NCI-H1930 (cell line): ENCODE measurements around the gene RALGAPA2.

ENCODE experiments used
- DNase-seq, 2 experiments: peaks; one replicate each; lab custom pipeline; 2025; lab: John Stamatoyannopoulos, UW

The RALGAPA2 gene

DNA sequence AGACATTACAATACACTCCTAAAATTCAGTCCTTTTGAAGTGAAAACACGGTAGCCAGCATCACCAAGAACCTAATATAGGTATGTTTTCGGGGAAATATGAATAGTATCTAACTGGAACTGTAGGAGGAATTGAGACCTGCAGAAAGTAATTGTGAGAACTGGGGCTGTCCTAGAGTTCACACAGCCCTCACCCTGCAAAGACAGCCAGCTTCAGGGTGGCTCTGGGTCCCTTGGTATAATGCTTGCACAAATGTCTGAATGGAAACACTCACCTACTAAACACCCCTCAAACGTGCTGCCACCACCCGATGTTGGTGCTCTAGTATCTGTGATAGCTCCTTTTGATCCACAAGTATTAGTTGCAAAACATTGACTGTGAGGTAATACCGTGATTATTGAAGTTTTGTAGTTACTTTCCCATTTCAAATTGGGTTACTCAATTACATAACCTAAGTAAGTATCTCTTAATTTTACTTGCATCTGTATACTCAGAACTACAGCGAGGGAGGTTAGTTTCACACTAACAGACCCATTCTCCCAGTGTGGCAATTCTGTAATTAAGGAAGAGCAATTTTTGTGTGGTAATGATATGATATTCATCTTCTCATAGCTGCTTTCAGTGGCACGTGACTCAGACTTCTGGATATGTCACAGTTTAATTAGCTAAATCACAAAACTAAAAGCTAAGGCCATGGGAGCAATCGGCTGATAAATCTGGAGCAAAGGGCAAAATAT is 215.0 kb downstream of the RALGAPA2 start:
- no peak for DNase-seq

DNA sequence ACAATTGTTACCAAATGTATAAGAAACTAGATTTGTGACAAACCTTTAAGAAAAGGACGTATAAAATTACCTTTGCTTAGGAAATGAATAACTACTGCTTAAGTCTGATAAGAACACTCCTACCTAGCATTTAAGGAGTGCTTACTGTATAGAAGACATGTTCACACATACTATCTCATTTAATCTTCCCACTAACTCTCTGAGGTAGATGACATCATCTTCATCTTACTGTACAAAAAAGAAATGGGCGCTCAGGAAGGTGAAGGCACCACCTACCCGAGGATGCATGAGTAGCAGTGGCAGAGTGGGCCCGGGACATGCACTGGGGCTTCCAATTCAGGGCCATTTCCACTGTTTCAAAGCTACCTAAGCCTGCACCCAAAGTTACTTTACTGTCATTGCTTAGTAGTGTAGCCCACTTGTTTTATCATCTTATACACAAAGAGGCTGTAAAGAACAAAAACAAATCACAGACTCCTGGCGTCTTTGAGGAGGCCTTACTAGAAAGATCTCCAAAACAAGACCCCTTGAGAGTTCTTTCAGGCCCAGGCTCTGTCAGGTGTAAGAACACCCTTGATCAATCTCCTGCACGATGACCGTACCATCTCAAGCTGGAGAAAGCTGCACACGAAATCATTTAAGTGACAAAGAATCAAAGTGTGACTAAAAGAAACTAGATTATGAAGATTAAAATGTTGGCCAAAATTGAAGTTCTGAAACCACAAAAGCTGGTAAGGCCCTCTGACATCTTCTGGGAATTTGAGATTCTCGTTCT is 216.5 kb downstream of the RALGAPA2 start:
- DNase-seq: no peak

GRCh38 chr20:20493701-20494100 is 218.7 kb downstream of the RALGAPA2 start:
- no peak for DNase-seq

GRCh38 chr20:20492521-20493332 is 219.7 kb downstream of the RALGAPA2 start:
- peak; percentile 96 to 97 for DNase-seq

GRCh38 chr20:20491784-20492264 is 220.6 kb downstream of the RALGAPA2 start:
- DNase-seq: no peak

DNA sequence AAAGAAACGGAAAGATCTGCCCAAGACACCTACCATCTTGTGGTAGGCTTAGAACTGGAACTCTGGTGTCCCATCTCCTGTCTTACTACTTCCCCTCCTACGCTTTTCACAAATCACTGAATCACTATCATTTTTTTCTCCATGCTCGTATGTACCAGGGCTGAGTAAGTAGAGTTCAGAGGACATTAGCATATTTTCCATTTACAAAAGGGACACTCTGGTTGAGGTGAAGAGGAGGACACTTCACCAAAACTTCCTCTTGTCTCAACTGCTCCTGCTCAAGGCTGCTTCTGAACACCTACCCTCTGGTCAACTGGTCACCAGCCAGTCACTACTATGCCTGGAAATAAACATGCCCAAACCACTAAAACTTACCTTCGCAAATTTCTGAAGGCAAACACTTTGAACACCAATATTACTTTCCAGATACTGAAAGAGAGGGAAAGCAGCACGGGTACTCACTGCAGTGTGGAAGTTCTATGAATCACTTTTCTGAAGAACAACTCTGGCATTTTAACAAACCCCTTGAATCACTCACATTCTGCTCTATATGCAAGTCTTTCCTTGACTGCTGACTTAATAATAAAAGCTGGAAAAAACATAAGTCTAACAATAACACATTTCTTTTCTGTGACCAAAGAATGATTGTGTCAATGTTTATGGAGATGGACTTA is 221.2 kb downstream of the RALGAPA2 start:
- DNase-seq: no peak

DNA sequence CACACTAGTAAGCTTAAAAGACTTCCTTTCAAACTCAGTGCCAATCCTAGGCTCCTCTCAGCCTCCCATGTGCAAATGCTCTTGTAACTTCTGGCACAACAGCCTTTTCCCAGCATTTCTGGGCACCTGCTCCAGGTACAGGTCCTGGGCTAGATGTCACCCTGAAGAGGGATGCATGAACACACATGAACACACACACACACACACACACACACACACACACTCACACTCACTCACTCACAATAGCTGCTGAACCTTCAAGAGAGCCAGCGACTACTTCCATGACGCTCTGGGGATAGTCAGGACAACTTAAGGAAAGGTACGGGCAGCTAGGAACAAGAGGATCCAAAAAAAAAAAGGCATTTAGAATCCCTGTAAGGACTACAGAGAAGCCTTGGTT is 221.8 kb downstream of the RALGAPA2 start:
- no peak for DNase-seq

DNA sequence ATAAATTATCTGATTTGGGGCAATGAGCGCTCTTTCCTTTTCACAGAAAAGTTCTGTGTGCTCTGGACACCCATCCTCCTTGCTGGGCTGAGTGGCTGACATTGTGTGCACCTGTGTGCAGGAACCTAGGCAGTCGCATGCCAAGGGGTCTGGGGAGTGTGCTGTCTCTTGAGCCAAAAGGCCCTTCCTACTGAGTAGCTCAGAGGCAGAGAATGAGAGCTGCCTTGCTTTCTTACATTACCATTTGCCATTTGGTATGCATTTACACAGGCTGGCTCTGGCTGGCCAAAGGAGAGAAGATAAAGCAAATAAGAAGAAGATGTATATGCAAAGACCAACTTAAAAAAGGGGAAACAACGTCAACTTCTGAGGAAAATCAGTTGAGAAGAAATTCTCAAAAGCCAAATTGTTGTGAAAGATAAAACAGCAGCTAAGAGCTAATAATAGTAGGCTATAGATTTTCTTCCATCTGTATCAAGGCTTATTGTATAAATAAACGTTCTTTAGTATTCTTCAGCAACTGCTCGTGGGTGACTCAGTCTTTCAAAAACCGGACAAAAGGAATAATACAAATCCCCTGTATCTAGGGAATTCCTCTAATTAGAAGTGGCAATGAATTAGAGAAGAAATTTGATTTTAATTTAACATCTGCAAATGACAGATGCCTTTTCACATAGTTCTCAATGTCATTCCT is 222.6 kb downstream of the RALGAPA2 start:
- DNase-seq: no peak

DNA sequence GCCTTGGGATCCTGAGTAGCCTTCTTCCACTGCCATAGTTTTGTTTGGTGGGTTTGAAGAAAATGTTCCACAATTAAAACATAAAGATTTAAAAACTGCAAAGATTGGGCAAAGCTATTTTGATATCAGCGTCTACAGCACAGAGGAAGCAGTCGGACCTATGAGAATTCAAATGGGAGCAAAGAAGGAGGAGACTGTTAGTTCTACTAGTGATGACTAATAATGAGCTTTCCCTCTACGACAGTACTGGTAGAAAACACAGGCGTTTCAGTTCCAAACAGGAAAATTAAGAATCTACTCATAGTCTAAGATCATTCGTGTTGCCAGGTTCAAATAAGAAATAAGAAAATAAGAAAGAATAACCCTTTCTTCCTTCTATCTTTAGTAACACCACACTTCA is 223.4 kb downstream of the RALGAPA2 start:
- DNase-seq: no peak

DNA sequence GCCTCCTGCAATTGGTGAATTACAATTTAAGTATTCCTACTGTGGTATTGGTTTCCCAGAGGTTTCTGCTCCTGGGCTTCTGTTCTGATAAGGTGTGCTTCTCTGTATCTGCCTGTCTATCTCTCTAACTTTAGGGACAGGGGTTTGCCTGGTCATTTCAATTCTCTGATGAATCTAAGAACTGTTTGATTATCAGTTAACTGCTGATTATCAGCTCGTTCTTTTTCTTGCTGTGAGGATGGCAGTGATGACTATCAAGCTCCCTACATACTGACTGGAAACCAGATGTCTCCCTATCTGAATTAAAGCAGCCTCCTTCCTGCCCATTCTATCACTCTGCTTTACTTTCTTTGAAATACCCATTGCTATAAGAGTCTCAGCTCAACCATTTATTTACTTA is 224.1 kb downstream of the RALGAPA2 start:
- DNase-seq: no peak

GRCh38 chr20:20487811-20488210 is 224.6 kb downstream of the RALGAPA2 start:
- DNase-seq: no peak

GRCh38 chr20:20483328-20483727 is 229.1 kb downstream of the RALGAPA2 start:
- no peak for DNase-seq

GRCh38 chr20:20482453-20482852 is 230.0 kb downstream of the RALGAPA2 start:
- DNase-seq: no peak

DNA sequence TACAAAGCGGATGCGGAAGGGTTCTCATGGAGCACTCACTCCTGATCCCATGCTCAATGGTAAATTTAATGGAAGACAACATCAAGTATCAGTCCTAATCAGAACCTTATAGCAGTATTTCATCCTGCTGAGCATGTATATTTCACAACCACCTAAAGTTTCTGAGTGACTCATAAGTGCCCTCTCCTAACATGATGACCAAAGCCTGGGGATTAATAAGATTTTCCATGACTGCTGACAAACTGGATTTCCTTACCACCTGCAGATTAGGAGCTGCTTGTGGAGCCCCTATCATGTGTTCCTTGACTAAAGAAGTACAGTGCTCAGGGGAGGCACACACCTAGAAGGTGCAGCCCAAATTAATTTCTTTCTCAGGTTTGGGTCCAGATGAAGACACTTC is 231.8 kb downstream of the RALGAPA2 start:
- no peak for DNase-seq

GRCh38 chr20:20480126-20480525 is 232.3 kb downstream of the RALGAPA2 start:
- no peak for DNase-seq

DNA sequence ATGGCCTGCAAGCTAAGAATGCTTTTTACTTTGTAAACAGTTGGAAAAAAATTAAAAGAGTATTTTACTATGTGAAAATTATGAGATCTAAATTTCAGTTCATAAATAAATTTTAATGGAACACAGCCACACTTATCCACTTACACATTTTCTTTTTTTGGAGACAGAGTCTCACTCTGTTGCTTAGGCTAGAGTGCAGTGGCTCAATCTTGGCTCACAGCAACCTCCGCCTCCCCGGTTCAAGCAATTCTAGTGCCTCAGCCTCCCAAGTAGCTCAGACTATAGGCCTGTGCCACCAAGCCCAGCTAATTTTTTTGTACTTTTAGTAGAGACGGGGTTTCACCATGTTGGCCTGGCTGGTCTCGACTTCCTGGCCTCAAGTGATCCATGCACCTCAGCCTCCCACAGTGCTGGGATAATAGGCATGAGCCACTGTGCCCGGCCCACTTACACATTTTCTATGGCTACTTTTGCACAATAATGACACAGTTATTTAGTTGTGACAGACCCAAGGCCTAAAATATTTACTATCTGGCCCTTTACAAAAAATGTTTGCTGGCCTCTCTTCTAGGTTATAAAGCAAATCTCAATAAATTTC is 234.9 kb downstream of the RALGAPA2 start:
- no peak for DNase-seq

DNA sequence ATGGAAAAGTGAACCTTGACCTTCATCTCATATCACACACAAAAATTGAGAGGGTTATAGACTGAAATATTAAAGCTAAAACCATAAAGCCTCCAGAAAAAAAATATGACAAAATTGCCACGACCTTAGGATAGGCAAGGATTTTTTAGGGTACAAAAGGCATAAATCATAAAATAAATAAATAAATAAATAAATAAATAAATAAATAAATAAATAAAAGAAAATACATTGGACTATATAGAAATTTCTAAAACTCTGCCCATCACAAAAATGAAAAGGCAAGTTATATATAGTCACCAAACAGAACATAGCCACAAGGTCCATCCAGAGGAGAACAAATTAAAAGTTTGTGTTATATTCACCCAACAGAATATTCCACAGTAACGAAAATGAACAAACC is 235.9 kb downstream of the RALGAPA2 start:
- no peak for DNase-seq

DNA sequence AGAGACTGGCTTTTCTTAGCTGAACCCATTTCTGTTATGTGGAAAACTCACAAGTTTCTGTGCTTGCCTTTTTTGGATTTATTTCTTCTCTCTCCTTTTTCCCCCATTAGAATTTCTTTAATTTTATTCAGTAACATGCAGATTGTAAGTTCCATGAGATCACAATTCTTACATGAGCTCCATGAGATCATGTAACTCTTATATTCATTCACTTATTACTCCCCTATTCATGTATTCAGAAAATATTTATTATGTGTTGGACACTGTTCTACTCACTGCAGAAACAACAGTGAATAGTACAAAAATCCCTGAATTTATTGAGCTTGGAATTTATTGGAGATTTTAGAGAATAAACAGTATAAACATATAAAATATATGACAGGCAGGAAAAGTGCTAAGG is 238.8 kb downstream of the RALGAPA2 start:
- no peak for DNase-seq

- DNase-seq: no peak
Observed at GRCh38 chr20:20472684-20473274, 239.7 kb downstream of the RALGAPA2 start.

DNA sequence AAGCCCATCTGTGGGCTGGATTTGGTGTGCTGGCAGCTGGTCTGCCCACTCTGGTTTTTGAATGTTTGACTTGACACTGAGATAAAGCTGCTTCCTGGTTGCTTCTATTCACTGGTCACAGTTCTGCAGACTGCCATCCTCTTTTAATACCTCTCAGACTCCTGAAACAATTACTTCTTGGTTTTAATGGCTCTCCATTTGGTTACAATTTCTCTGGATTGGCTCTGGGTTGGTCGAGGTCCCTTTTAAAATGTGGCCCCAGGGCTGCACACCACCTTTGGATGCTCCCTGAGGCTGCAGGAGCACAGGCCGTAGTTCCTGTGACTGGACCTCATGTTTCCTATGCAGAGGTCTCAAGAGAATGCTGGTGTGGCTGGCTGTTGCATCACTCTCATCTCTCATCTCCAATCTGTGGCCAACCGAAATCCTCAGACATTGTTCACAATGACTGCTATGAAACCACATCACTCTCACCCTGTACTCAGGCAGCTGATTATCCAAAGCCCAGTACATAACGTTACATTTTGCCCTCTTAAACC is 246.0 kb downstream of the RALGAPA2 start:
- DNase-seq: peak in 1 of 2 experiments; percentile 82
